Activated T-helper 2 cell treated with anti-CD3 and anti-CD28 coated beads, Interferon-gamma antibody, Interleukin-2, Interleukin-4, amounts not matched to agents 10 μg/mL and 5 μg/mL and 100 μg/mL, durations not matched to agents 14 hours and 24 hours and 36 hours (primary cell): ENCODE measurements around the gene DTNB. TPM values are rescaled to one million over a fixed set of nuclear protein-coding genes. Genes with fewer than 3 reads are reported as not detected.

ENCODE experiments used
- DNase-seq: peaks from one replicate; pipeline ENCODE4 v3.0.0; 2021; ENCODE audit warnings: low spot score
- H3K27ac Mint-ChIP-seq: one replicate; pipeline ENCODE4 v1.8.0; 2021; ENCODE audit warnings: mixed read lengths
- H3K27me3 Mint-ChIP-seq: one replicate; pipeline ENCODE4 v1.8.0; 2021; ENCODE audit warnings: low read depth, mixed read lengths
- H3K36me3 Mint-ChIP-seq: one replicate; pipeline ENCODE4 v1.8.0; 2021; ENCODE audit warnings: low read depth, mixed read lengths
- H3K4me1 Mint-ChIP-seq: one replicate; pipeline ENCODE4 v1.8.0; 2021; ENCODE audit warnings: low read depth, mixed read lengths
- H3K4me3 Mint-ChIP-seq: one replicate; pipeline ENCODE4 v1.8.0; 2021; ENCODE audit warnings: low read depth, mild to moderate bottlenecking, moderate library complexity, mixed read lengths
- H3K9me3 Mint-ChIP-seq: one replicate; pipeline ENCODE4 v1.8.0; 2021; ENCODE audit warnings: mixed read lengths
- intact Hi-C: fragments of 100-400 bp; cut with micrococcal nuclease; formaldehyde crosslinking; loops from one replicate; pipeline ENCODE4 v1.15.1; 2023
- total RNA-seq: library from RNA; stranded (reverse); gene quantifications from 2 replicates; pipeline ENCODE4 v1.2.3, GENCODE V29; 2022

Gene DTNB
- total RNA-seq, 1 donor from 2014 or later: 33.9 TPM

DNA sequence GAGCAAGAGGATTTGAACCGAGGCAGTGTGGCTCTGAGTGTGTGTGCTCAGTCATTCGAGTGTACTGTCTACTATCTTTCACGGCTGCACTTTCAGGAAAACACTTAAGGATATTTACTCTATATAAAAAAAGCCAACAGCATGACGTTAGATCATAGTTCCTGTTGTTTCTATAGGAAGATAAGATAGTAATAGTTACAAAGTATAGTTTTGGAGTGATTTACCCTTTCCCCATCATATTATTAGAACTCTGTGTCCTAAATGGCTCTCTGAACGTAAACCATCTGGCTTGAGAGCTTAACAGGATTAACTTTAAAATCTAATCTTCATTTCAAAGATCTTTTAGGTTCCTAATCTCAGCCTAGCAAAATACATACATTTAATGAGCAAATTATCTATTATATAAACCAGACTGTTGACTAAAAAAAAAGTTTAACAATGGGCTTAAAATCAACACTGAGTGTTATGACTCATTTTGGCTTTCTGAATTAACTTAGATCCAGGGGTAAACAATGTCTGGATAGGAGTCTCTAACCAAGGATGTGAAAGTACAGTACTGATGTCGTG lies 181.3 kb downstream of the DTNB start:
- no peak overlapping the region for H3K27ac Mint-ChIP-seq
- no peak for DNase-seq
- H3K4me3 Mint-ChIP-seq: no peak overlapping the region
- no peaks in the 10 kb centered on the region for H3K9me3 Mint-ChIP-seq
- peaks cover 18% of the 10 kb centered on the region for H3K4me1 Mint-ChIP-seq
- intact Hi-C loops: no loop called here
- H3K36me3 Mint-ChIP-seq: peaks cover 4% of the 10 kb centered on the region
- H3K27me3 Mint-ChIP-seq: no peaks in the 10 kb centered on the region

- intact Hi-C loops: no loop called here
- Mint-ChIP-seq H3K27ac (no peak overlapping the region), H3K36me3 (peaks cover 4% of the 10 kb centered on the region), H3K27me3 (no peaks in the 10 kb centered on the region), H3K4me1 (peaks cover 18% of the 10 kb centered on the region), H3K9me3 (no peaks in the 10 kb centered on the region), H3K4me3 (no peak overlapping the region)
- no peak for DNase-seq
Measured at GRCh38 chr2:25491003-25491696, 182.2 kb downstream of the DTNB start.

DNA sequence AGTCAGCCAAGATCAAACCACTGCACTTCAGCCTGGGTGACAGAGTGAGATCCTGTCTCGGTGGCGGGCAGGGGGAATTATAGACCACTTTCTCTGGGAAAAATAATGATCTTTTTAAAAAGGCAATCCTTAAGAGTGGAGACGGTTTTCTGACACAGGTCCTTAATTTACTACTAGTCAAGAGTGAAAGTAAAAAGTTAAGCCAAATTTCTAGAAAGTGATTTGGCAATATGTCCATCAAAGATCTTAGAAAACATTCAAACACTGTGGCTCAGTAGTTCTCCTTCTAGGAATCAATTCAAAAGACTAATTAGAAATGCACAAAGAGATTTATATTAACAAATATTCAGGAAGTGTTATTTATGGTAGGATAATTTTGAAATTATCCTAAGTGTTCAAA lies 183.2 kb downstream of the DTNB start:
- peaks cover 4% of the 10 kb centered on the region for H3K36me3 Mint-ChIP-seq
- no peaks in the 10 kb centered on the region for H3K27me3 Mint-ChIP-seq
- intact Hi-C loops: no loop called here
- no peaks in the 10 kb centered on the region for H3K9me3 Mint-ChIP-seq
- peaks cover 18% of the 10 kb centered on the region for H3K4me1 Mint-ChIP-seq
- H3K4me3 Mint-ChIP-seq: no peak overlapping the region
- DNase-seq: no peak
- no peak overlapping the region for H3K27ac Mint-ChIP-seq

DNA sequence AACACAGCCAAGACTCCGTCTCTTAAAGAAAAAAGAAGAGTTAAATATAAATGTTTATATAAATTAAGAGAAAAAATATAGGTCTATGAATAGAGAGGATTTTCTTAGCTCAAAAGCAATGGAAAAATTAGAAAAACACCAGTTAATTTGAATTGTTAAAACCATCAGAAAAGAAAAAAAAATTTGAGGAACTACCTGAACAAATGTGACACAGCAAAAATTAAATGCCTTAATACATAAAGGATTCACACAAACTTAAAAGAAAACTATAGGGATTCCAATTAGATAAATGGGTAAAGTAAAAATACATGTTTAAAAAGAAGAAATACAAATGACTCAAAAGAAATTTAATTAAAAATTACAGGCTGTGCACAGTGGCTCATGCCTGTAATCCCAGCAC lies 183.7 kb downstream of the DTNB start:
- Mint-ChIP-seq H3K9me3 (no peaks in the 10 kb centered on the region), H3K4me1 (peaks cover 18% of the 10 kb centered on the region), H3K27me3 (no peaks in the 10 kb centered on the region), H3K4me3 (no peak overlapping the region), H3K36me3 (peaks cover 4% of the 10 kb centered on the region), H3K27ac (no peak overlapping the region)
- intact Hi-C loops: no loop called here
- no peak for DNase-seq

DNA sequence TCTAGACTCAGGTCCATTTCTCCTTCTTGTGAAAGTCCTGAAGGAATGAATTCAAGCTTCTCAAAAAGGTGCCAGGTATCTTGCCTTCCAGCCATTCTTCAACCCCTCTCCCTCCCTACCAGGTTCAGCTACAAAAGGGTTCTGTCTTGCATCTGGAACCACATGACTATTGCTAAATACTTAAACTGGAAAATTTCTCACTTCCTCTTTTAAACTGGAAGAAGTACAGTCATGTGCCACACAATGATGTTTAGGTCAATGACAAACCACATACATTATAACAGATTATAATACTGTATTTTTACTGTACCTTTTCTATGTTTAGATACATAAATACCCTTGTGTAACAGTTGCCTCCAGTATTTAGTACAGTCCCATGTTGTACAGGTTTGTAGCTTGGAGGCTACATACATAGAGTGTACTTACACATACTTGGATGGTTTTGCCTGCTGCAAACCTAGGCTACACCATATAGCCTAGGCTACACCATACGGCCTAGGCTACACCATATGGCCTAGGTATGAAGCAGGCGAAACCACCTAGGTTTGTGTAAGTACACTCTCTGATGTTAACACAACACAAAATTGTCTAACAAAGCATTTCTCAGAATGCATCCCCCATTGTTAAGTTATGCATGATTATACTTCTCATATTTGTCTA lies 189.6 kb downstream of the DTNB start:
- no peak for DNase-seq
- Mint-ChIP-seq H3K27ac (no peak overlapping the region), H3K4me1 (peaks cover 12% of the 10 kb centered on the region), H3K9me3 (no peaks in the 10 kb centered on the region), H3K36me3 (peaks cover 16% of the 10 kb centered on the region), H3K4me3 (no peak overlapping the region), H3K27me3 (no peaks in the 10 kb centered on the region)
- intact Hi-C loops: no loop called here

DNA sequence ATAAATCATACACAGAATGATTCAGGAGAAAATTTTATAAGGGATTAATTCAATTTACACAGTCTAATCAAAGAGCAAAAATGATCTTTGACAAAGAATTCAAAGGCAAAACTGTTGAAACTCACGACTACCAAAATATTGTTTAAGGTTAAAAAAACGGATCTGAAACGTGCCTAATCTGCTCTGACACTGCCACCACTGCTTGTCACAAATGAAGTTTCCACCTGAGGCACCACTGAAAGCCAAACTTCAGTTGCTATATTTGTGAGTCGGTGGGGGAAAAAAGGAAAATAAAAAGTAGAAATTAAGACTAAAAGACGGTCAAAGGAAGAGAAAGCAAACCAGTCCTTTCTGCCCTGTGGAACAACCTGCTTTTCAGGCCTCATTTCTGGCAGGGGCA lies 191.0 kb downstream of the DTNB start:
- Mint-ChIP-seq H3K27ac (peak overlapping the region; percentile 71), H3K4me3 (no peak overlapping the region)
- intact Hi-C loops: no loop called here

DNA sequence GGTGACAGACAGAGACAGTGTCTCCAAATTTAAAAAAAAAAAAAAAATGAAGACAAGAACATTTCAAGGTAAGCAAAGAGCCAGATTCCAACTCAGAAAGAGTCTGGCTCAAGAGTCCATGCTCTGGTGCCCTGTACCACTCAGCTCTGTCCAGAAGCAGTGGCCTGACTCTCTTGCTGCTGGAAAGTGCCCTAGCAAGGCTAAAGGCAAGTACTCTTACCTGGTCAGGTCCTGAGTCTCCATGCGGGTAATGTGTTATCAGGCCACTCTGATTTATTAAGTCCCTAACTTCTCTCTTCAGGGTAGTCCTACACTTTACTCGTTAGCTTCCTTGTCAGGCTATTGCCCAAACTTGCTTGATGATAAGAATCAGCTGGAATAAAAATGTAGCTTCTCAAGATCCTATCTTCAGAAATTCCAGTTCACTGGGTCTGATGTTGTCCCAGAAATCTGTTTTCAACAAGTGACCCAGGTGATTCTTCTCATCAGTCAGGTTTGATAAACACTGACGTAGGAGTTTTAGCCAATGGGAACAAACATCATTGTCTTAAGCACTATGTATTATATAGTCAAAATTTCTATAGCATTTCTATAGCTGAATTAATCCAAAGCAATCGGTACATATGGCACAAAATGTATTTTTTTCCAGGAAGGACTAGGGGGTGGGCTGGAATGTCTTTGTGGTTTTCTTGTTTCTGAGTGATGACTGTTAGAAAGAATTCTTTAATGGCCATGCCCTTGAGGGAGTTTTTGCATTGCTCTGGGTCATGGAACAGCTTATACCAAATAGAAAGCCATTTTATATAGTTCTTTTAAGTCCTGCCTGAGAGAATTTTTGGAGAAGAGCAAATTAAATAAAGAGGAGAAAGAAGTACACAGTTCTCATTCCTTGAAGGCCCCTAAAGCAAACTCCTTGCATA lies 191.7 kb downstream of the DTNB start:
- no peaks in the 10 kb centered on the region for H3K9me3 Mint-ChIP-seq
- H3K36me3 Mint-ChIP-seq: peaks cover 15% of the 10 kb centered on the region
- no peak overlapping the region for H3K27ac Mint-ChIP-seq
- intact Hi-C loops: no loop called here
- no peaks in the 10 kb centered on the region for H3K27me3 Mint-ChIP-seq
- no peak overlapping the region for H3K4me3 Mint-ChIP-seq
- DNase-seq: no peak
- H3K4me1 Mint-ChIP-seq: peaks cover 12% of the 10 kb centered on the region

More for the DNA sequence above, 191.0 kb downstream of the DTNB start:
- Mint-ChIP-seq H3K27me3 (no peaks in the 10 kb centered on the region), H3K36me3 (peaks cover 15% of the 10 kb centered on the region), H3K9me3 (no peaks in the 10 kb centered on the region), H3K4me1 (peaks cover 12% of the 10 kb centered on the region)
- DNase-seq: no peak

DNA sequence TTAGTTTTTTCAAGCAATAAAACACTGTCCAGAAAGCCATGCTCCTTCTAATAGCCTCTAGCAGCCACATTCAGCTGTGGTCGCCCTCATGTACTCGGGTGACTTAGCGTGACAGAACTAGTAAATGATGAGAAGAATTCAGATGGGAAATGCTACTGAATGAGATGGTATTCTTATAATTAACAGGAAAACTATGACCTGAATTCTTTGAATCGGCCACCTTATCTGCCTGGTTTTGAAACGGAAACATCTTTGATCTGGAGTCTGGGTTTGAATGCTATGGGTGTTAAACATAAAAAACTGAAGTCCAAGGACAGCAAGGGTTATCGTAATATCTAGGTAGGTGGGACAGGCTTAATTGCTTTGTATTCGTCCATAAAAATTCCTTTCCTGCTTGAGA lies 192.8 kb downstream of the DTNB start:
- Mint-ChIP-seq H3K4me1 (peaks cover 12% of the 10 kb centered on the region), H3K4me3 (no peak overlapping the region), H3K27me3 (no peaks in the 10 kb centered on the region), H3K27ac (no peak overlapping the region), H3K36me3 (peaks cover 23% of the 10 kb centered on the region), H3K9me3 (peaks cover 7% of the 10 kb centered on the region)
- intact Hi-C loops: no loop called here
- DNase-seq: no peak

- peaks cover 13% of the 10 kb centered on the region for H3K9me3 Mint-ChIP-seq
- intact Hi-C loops: no loop called here
- H3K36me3 Mint-ChIP-seq: peaks cover 30% of the 10 kb centered on the region
- no peak overlapping the region for H3K4me3 Mint-ChIP-seq
- no peak for DNase-seq
- H3K27me3 Mint-ChIP-seq: no peaks in the 10 kb centered on the region
- no peak overlapping the region for H3K27ac Mint-ChIP-seq
- peaks cover 12% of the 10 kb centered on the region for H3K4me1 Mint-ChIP-seq
Measured at GRCh38 chr2:25479761-25480160, 193.6 kb downstream of the DTNB start.

GRCh38 chr2:25478736-25479135 lies 194.6 kb downstream of the DTNB start:
- no peak overlapping the region for H3K27ac Mint-ChIP-seq
- peaks cover 31% of the 10 kb centered on the region for H3K36me3 Mint-ChIP-seq
- H3K9me3 Mint-ChIP-seq: peaks cover 15% of the 10 kb centered on the region
- H3K27me3 Mint-ChIP-seq: no peaks in the 10 kb centered on the region
- intact Hi-C loops: no loop called here
- no peak for DNase-seq
- peaks cover 12% of the 10 kb centered on the region for H3K4me1 Mint-ChIP-seq
- no peak overlapping the region for H3K4me3 Mint-ChIP-seq

- Mint-ChIP-seq H3K36me3 (peaks cover 27% of the 10 kb centered on the region), H3K4me1 (no peaks in the 10 kb centered on the region), H3K27me3 (no peaks in the 10 kb centered on the region), H3K9me3 (peaks cover 15% of the 10 kb centered on the region), H3K27ac (no peak overlapping the region), H3K4me3 (no peak overlapping the region)
- intact Hi-C loops: no loop called here
- DNase-seq: no peak
Measured at GRCh38 chr2:25473758-25474340, 199.5 kb downstream of the DTNB start.

DNA sequence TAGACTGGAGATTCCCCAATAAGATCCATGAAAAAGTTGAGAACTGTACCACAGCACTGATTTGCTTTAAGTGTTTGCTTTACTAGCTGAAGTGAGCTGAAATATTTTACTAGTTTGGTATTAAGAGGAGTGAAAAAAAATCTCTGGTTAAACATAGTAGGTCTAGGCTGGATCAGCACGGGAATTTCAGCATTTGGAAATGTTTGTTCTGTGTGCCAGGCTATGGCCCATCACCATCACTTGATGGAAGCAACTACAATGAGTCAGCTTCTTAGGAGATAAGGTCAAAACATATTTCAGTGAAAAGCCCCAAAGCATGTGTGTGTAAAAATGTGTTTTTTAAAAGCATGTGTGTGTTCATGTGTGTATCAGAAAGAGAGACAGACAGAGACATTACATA lies 200.2 kb downstream of the DTNB start:
- no peaks in the 10 kb centered on the region for H3K4me1 Mint-ChIP-seq
- no peaks in the 10 kb centered on the region for H3K27me3 Mint-ChIP-seq
- intact Hi-C loops: no loop called here
- DNase-seq: no peak
- H3K4me3 Mint-ChIP-seq: no peak overlapping the region
- no peak overlapping the region for H3K27ac Mint-ChIP-seq
- peaks cover 27% of the 10 kb centered on the region for H3K36me3 Mint-ChIP-seq
- H3K9me3 Mint-ChIP-seq: peaks cover 15% of the 10 kb centered on the region
